ENCODE results near the gene PNPLA1. TPM values are rescaled to one million over a fixed set of nuclear protein-coding genes. Genes with fewer than 3 reads are reported as not detected.

Gene PNPLA1
- total RNA-seq, 4 donors from 2014 or later, result not detected

DNA sequence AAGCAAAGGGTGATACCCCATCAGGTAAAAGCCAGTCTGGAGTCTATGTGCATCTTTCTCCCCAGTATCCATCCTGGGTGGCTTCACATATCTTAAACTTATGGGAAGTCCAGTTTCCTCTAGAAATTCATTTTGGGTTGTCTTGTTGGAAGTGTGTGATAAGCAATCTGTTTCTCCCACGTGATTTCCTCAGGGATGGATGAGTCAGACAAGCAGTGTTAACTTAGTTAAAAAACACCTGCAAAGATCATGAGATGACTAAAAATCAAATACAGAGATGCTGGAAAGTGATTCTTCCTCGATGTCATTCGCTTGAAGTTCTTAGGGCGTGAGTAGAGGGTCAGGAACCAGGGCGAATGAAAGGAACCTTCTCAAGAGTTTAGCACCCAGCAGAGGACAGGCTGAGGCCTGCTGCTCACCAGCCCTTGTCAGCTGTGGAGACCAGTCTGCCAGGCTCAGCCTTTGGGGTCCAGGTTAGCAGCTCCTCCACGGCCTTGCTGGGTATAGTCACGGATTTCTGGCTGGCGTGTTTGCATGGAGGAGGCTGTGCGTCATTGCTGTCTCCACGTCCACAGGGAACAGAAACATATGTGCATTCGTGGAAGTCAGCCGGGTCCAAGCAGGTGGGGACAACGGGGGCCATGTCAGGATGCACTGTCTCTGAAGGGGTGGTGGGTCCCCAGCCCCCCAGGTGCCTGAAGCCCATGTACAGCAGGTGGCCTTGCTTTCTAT, 2.8 kb upstream of the PNPLA1 start:
- TF ChIP-seq, protein P1, sequence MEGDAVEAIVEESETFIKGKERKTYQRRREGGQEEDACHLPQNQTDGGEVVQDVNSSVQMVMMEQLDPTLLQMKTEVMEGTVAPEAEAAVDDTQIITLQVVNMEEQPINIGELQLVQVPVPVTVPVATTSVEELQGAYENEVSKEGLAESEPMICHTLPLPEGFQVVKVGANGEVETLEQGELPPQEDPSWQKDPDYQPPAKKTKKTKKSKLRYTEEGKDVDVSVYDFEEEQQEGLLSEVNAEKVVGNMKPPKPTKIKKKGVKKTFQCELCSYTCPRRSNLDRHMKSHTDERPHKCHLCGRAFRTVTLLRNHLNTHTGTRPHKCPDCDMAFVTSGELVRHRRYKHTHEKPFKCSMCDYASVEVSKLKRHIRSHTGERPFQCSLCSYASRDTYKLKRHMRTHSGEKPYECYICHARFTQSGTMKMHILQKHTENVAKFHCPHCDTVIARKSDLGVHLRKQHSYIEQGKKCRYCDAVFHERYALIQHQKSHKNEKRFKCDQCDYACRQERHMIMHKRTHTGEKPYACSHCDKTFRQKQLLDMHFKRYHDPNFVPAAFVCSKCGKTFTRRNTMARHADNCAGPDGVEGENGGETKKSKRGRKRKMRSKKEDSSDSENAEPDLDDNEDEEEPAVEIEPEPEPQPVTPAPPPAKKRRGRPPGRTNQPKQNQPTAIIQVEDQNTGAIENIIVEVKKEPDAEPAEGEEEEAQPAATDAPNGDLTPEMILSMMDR (IDR thresholded peaks at IDR 0.05; ENCODE audit: low read depth), result no peak

DNA sequence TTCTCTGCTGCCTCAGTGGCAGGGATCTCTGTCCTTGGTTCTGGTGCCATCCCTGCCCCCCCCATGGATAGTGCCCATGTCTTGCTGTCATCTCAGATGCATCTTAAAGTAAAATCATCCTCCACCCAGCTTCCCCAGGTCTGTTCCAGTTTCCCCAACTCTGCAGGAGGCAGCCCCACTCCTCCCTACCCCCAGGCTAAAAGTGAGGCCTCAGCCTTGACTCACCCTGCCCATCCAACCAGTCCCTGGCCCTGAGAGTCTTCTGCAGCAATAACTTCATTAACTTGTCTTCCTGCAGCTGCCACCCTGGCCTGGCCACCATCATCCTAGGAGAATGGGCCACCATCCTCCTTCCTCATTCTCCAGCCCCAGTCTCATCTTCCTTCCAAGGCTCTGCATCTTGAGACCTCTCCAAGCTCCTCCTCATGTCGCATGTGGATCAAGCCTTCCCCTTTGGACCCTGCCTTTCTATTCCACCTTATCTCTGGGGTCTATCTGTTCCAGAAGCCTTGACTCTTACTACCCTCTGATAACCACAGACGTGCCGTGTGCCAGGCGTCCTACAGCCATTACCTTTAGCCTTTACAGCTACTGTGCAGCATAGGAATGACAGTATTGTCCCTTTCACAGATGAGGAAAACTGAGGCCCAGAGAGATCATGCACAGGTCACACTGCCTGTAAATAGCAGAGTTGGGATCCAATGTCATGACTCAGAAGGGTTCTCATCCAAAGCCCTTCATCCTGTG, 2.0 kb upstream of the PNPLA1 start:
- TF ChIP-seq, protein P1 (IDR thresholded peaks at IDR 0.05; ENCODE audit: low read depth), result no peak

DNA sequence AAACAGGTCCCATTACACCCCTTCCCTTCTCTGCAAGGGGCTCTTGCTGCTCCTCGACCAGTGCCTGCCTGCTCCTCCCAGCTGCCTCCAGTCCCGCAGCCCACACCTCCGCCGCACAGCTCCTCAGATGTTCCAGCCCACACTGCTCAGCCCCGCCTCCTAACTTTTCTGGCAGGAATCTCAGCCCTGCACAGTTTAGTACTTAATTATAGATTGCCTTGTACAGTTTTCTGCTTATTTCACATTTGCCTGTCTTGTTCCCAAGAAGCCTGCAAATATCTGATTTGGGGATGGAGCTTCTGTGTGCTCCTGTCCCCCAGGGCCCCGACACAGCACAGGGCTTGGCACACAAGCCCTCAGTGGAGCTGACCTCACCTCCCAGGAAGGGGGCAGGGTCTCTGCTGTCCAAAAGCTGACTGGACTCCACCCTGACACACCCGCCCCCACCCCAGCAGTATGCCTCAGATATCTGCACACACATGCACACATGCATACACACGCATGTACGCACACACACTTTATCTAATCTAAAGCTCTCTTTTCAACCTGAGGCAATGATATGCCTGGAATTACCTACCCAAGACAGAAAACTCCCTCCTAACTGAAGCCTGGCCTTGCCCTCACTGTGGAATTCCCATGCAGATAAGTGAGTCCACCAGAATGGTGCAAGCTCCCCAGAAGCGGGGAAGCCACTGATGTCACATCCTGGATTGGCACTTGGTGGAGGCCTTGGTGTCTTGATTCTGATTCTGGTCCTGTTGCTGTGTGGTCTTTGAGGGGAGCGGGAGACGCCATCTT, 1.2 kb upstream of the PNPLA1 start:
- TF ChIP-seq, protein P1 (IDR thresholded peaks at IDR 0.05; ENCODE audit: low read depth), result no peak

DNA sequence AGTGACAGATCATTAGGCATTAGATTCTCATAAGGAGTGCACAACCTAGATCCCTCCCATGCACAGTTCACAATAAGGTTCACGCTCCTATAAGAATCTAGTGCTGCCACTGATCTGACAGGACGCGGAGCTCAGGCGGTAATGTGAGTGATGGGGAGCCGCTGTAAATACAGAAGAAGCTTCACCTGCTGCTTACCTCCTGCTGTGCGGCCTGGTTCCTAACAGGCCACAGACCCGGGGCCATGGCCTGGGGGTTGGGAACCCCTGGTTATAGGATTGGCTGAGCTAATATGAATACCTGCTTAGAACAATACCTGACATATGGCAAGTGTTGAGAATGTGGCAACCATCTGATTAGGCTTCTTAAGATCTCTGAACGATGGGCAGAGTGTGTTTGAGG, 2.4 kb downstream of the PNPLA1 start:
- TF ChIP-seq, protein P1 (IDR thresholded peaks at IDR 0.05; ENCODE audit: low read depth), result no peak

DNA sequence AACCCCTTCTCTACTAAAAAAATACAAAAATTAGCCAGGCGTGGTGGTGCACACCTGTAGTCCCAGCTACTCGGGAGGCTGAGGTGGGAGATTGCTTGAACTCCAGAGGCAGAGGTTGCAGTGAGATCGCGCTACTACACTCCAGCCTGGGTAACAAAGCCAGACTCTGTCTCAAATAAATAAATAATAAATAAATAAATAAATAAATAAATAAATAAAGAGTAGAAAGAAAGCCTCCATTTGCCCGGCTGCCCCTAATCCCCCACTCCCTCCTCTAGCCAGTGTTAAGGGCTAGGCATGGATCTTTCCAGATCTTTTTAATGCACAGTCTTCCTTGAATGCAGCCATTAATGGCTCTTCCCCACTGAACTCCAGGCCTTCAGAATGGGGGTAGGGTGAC, 3.2 kb downstream of the PNPLA1 start:
- TF ChIP-seq, protein P1 (IDR thresholded peaks at IDR 0.05; ENCODE audit: low read depth), result no peak

DNA sequence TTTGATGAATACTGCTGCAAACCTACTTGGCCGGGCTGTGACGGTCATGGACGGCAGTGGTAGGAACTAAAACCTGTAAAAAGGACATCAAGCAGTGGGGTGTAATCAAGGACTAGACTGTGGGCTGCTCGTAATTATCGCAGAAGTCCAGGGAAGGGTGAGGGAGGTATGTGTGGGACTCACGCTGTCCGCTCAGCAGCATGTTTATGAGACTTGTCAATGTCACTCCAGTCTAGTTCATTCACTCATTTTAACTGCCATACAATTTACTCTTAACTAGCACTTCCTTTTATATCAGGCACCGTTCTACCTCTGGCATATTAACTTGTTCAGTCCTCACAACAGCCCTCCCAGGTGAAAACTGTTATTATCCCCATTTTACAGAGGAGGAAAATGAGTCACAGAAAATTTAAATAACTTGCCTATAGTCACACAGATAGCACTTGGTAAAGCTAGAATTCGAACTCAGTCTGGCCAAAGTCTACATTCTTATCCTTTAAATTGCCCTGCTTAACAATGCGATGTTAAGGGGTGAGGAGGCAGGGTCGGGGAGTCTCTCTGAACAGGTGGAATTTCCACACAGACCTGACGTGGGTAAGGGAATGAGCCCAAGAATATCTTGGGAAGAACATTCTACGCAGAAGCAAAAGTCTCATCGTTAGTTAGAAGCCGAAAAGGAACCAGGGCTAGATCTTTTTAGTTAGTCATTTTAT, 4.1 kb downstream of the PNPLA1 start:
- TF ChIP-seq, protein P1 (IDR thresholded peaks at IDR 0.05; ENCODE audit: low read depth), result no peak

Data from subcutaneous adipose tissue (tissue), 4 donors.